Stimulated activated CD4-positive, alpha-beta T cell treated with anti-CD3 and anti-CD28 coated beads, Interleukin-12 subunit alpha, Interleukin-12 subunit beta, amount 100 ng/mL, for 24 hours (primary cell): Measurements from ENCODE around the gene SLC25A52.
A peak's percentile ranks its signal among the peaks of the same experiment; 100 is the strongest.
"Not testable (repeated sequence)": the region's sequence is repeated elsewhere in the genome, so short reads cannot be mapped to it uniquely, and the experiment has no call there.

Experiments used
- DNase-seq, 2 experiments: peaks; one replicate each; pipeline ENCODE4 v3.0.0-alpha.2; 2020; ENCODE audit warnings: low read depth in 2 of 2

SLC25A52 gene

DNA sequence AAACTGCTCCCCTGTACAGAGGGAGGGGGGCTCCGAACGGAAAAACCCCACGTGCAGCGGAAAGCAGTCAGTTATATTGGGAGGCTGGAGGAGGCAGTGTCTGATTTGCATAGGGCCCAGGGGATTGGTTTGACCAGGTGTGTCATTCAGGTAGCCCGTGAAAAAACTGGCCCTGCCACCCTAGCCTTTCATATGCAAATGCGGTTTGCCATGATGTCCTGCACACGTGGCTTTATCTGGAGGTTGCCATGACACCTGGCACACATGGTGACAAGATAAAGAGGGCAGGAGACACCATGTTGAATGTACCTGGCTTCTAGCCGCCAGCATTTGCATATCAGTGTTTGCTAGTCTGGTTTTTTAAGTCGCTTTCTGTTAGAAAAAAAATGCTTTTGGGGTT, 20.5 kb downstream of the SLC25A52 start:
- DNase-seq = no peak

DNA sequence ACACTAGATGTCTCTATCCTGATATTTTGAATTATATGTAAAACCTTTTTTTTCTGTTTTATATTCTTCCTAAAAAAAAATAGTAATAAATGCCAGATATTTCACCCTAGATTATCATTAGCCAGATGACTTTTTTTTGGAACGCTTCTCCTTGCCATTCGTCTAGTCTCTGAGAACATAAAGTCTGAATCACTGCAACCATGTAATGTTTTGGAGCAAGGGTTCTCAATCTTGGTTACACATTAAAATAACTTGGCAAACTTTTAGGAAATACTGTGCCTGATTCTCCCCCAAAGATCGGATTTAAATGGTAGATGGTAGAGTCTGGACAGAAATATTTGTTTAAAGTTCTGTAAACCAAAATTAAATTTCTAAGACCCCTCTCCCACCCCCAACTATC, 21.0 kb downstream of the SLC25A52 start:
- DNase-seq = no peak

DNA sequence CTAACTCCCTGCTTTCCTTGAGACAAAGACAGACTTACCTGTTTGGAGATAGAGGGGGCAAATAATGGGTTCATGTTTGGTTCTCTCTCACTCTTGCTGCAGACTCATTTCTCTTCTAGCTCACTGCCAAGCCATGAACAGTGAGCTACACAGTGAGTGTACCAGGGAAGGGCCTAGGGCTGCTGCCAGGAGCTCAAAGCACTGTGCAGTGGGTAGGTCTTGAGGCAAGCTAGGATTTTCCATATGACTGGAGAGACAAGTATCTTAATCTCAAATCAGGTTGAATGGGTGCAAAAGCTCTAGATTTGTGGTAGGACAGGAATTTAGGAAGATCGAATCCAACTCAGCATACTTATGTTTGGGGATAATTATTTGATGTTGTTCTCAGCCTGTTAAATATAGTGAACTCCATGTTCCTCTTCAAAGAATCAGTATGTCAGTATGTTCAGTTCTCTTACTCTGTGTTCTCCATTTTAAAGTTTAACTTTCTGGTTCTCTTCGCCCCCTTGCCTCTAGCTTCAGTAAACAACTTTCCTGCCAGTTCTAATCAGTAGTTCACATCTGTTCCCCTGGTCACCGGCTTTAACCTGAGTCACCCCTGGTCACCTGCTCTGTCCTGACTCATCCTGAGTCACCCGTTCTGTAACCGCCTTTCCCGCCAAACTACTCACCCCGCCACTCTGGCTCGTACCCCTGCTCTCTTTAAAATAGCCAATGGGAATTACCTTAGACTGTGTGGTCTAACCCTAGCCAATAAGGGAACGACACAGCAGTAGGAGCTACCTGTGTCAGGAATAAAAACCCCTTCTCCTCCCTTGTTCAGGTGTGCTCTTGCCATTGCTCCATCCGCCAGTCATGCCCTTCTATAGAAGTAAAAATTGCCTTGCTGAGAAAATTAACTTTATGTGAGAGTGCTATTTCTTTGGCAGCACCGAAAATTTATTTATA, 21.9 kb downstream of the SLC25A52 start:
- no peak for DNase-seq

DNA sequence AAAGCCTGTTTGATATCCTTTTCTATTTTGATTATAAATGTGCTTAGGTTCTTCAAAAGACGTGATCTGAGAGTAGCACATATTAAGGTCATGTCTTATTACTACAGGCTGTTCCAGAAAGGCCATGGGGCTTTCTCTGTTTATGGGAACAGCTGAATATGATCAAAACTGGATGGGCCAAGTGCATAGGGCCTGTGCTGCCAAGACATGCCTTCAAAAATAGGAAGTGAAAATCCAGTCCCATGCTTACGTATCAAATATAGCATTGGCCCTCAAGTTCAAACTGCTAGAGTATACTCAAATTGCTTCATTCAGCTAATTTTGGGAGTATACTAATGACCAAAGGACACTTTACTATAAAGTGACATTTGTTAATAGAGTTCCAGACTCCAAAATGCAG, 24.1 kb downstream of the SLC25A52 start:
- no peak for DNase-seq

DNA sequence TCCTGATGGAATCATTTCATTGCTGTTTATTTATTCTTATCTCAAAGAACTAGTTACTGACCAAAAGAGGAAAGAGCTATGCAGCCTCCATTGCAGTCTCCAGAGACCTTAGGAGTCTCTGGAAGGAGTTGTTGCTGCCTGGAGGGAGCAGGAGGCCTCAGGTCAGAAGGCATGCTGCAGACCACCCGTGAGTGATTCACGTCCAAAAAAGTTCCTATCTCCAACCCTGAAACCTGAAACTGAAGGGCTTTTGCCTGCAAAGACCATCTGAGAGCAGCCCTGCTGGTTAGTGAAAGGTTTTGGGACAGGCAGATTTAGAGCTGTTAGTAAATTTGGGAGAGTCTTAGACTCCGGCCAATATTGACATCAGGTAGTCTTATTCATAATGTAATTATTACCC, 29.1 kb downstream of the SLC25A52 start:
- DNase-seq = no peak

DNA sequence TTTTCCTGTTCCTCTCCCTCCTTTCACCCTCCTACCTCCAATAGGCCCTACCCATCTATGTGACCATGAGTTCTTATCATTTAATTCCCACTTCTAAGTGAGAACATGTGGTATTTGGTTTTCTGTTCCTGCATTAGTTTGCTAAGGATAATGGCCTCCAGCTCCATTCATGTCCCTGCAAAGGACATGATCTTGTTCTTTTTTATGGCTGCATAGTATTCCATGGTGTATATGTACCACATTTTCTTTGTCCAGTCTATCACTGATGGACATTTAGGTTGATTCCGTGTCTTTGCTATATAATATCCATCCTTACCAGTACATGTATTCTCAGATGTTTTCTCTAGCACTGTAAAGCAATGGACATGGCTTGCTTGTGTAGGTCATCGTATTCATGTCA, 31.5 kb downstream of the SLC25A52 start:
- not testable (repeated sequence) for DNase-seq

DNA sequence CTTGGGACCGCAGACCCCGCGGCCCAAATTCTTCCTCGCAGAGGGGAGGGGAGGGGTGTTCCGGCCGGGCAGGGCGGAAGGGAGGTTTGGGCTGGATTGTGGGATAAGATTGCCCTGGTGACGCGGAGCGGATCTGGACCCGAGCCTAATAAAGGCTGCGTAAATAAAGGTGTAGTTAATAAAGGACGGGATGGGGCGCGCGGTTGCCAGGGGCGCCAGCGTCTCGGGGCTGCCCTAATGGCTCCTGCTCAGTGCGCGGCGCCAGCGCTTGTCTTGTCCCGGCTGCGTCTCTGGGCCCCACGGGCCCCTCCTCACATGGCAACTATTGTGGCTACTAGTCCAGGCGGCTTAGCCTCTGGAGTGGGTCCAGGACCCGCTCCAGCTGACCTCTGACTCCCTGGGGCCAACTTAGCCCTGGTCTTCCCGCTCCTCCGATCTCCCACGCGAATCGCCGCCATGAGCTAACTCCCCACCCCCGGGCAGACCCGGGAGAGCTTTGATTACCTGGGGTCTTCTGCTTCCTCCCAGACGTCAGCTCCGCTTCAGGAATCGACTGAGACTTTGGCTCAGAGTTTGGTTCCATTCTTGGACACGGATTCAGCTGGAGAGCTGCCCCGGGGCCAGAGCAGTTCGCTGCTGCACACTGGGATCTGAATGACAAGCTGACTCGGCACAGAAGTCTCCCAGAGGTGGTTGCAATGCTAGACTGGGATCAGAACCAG, 36.5 kb downstream of the SLC25A52 start:
- DNase-seq = no peak

DNA sequence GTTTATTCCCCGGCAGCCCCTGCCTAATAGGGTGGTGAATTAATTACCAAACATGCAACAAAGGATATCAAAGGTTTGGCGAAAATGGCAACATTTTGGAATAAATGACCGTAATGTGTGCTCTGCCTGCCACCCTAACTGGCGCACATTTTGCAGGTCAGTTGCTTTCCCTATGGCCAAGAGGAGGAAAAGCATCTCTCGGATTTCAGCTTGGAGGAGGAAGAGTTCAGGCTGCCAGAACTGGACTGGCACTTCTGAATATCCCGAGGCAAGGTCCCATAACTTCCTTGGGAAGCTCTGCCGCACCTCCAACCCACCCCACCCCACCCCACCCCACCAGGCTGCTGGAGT, 37.1 kb downstream of the SLC25A52 start:
- no peak for DNase-seq

DNA sequence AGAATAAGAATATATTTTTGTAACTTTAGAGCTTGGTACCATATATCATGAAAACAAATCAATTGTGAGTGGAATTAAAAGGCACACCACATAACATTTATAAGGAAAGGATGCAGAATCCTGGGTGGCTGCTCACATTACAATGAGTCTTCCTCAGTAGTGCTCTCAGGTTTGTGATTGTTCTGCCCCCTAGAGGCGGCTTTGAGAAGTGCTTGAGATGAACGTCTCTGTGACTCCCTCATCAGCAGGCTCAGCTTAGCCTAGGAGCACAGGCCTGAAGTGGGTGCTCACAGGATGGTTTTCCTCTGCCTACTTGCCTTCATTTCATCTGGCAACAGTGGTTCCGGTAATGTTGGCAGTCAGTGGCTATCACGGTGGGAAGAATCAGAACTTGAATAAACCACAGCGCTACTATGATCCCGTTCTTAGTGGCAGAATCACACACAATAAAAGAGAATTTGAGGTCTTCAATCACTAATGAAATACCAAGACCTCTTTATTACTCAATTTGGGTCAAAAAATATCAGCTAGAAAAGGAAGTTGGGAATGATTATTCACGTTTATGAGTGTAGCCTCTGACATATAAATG, 38.2 kb downstream of the SLC25A52 start:
- peak; percentile 41 to 79 for DNase-seq

DNA sequence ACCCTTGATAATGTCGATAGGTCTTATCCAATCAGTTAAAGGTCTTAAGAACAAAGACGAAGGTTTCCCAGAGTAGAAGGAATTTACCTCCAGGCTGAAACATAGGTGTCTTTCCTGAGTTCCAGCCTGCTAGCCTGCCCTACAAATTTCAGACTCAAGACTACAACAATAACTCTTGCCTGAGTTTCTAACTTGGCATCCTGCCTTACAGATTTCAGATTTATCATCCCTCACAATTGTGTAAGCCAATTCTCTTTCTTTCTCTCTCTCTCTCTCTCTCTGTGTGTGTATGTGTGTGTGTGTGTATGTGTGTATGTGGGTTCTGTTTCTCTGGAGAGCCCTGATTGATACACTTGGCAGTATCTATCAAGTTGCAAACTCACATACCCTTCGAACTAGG, 39.1 kb downstream of the SLC25A52 start:
- DNase-seq = no peak

GRCh38 chr18:31720867-31721266, 39.8 kb downstream of the SLC25A52 start:
- no peak for DNase-seq

DNA sequence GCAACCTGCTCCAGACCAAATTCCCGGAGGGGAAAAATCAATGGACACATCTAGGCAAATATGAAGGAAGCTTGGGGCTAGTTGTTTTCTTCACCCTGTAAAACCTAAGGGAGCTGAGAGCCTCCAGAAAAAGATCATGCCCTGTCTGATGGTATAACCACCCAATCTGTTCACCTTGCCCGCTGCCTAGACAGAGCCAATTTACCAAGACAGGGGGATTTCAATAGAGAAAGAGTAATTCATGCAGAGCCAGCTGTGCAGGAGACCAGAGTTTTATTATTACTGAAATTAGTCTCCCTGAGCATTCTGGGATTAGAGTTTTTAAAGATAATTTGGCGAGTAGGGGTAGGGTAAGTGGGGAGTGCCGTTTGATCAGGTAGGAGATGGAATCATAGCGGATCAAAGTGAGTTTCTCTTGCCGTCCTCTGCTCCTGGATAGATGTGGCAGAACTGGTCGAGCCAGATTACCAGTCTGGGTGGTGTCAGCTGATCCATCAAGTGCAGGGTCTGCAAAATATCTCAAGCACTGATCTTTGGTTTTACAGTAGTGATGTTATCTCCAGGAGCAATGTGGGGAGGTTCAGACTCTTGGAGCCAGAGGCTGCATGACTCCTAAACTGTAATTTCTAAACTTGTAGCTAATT, 41.2 kb downstream of the SLC25A52 start:
- no peak for DNase-seq

DNA sequence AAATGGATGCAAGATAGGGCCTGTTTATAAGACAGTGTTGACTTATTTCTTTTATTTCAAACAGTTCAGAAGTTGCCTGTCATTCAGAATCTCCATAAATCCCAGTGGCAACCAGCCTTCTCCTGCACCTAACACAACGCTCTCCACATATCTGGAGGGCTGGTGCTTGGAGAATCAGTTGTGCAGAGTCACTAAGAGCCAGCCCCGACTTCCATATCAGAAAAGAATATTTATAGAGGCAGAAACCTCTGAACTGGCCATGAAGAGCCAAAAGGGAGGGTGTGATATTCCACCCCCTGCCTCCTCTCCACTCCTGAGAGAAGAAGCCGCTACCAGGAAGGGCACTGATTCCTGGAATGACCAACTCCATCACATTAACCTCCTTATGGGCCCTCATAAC, 42.3 kb downstream of the SLC25A52 start:
- no peak for DNase-seq

DNA sequence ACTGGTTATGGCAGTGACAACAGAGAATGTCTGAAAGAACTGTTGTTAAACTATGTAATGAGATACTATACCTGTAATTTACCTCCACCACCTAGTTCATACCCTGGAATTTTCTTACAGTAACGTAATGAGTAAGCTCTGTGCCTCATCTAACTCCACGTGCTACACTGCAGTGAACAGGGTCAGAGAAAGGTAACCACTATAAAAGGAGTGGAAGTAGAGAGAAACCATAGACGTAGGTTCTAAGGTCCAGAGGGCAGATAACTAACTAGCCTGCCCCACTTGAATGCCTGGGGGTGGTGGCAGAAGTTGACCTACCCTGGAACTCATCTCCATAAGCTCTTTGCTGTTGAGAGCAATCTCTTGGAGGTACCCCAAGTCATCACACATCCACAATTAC, 44.3 kb downstream of the SLC25A52 start:
- no peak for DNase-seq

DNA sequence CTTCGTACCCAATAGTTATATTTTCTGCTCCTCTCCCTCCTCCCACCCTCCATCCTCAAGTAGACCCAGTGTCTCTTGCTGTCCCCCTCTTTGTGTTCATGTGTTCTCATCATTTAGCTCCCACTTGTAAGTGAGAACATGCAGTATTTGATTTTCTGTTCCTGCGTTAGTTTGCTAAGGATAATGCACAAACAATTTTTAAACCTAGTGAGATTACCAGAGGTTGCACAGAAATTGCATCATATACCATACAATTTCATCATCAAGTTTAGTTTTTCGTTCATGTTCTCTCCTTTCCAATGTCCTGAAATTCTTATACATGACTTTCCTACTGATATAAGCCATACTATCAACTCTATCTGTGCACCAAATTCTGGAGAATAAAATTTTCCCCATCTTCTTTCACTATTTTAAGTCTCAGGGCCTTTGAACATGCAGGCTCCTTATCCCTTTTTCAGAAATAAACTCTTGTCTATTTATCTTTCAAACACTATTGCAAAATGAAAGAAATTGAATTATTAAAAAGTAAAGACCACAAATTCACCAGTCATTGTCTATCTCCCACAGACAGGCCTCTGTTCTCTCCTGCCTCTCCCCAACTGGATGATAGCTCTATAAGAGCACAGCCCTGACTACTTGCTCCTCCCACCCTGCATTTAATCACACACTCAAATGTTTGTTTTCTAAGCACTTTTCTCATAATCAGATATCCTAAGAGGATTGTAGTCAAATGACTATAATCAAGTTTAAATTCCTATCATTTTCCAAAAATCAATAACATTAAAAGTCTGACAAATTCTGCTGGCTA, 49.1 kb downstream of the SLC25A52 start:
- DNase-seq = no peak

- DNase-seq = no peak
Observed at GRCh38 chr18:31710826-31711225, 49.9 kb downstream of the SLC25A52 start.
